Measurements from ENCODE around the gene STARD7.
A peak's percentile ranks its signal among the peaks of the same experiment; 100 is the strongest.

- peak; percentile 94 for TF ChIP-seq CTCF (IDR thresholded peaks at IDR 0.05; ENCODE audit: low read length)
- TF ChIP-seq EZH2 (optimal IDR thresholded peaks at IDR 0.05; ENCODE audit: low read depth, low read length), result no peak
Measured at GRCh38 chr2:96174251-96175144, 34.1 kb downstream of the STARD7 start.

Measured in MM.1S (cell line).